Chondrocyte (in vitro differentiated cells): ENCODE data around the gene ZNF710. TPM values are rescaled to one million over a fixed set of nuclear protein-coding genes. Genes with fewer than 3 reads are reported as not detected.
A peak's percentile ranks its signal among the peaks of the same experiment; 100 is the strongest.

Source experiments
- DNase-seq: peaks from one replicate; pipeline ENCODE4 v3.0.0; 2021; ENCODE audit warnings: mixed read lengths, low spot score
- H3K27ac Mint-ChIP-seq: one replicate; pipeline ENCODE4 v1.8.0; 2021; ENCODE audit warnings: mild to moderate bottlenecking, moderate library complexity, mixed read lengths; ENCODE audit not compliant: unreplicated experiment
- H3K27me3 Mint-ChIP-seq: 2 replicates; pipeline ENCODE4 v1.8.0; 2021; ENCODE audit warnings: low read depth, mixed read lengths
- H3K36me3 Mint-ChIP-seq: 2 replicates; pipeline ENCODE4 v1.8.0; 2021; ENCODE audit warnings: low read depth, mixed read lengths
- H3K4me1 Mint-ChIP-seq: 2 replicates; pipeline ENCODE4 v1.8.0; 2021; ENCODE audit warnings: low read depth, mild to moderate bottlenecking, mixed read lengths
- H3K4me3 Mint-ChIP-seq: one replicate; pipeline ENCODE4 v1.8.0; 2021; ENCODE audit warnings: mild to moderate bottlenecking, moderate library complexity, mixed read lengths; ENCODE audit not compliant: unreplicated experiment
- H3K9me3 Mint-ChIP-seq: 2 replicates; pipeline ENCODE4 v1.8.0; 2021; ENCODE audit warnings: low read depth, mixed read lengths
- CTCF ChIP-seq: fragments of 200-600 bp; sonication (generic); IDR thresholded peaks from 2 replicates; pipeline ENCODE4 v1.5.0; 2021; ENCODE audit warnings: antibody characterized with exemption, mild to moderate bottlenecking, moderate library complexity
- total RNA-seq: library from RNA; stranded (reverse); gene quantifications from 3 replicates; pipeline ENCODE4 v1.2.1, GENCODE V29; 2021

The ZNF710 gene
- total RNA-seq, 1 donor from 2014 or later, result 12.9 TPM

GRCh38 chr15:90101130-90101968, 100.2 kb downstream of the ZNF710 start:
- H3K27me3 Mint-ChIP-seq, result no peaks in the 10 kb centered on the region
- H3K9me3 Mint-ChIP-seq, result no peaks in the 10 kb centered on the region
- H3K27ac Mint-ChIP-seq, result peak overlapping the region; percentile 94

GRCh38 chr15:90101969-90102890, 101.1 kb downstream of the ZNF710 start, which contains the start of gene IDH2:
Gene IDH2 (minus strand): TSS chr15:90102468. CDS start chr15:90102390, 78 bp downstream.
- peak; percentile 15 for TF ChIP-seq CTCF
- Mint-ChIP-seq H3K27ac (peak within 1 kb of the TSS; percentile 94), H3K4me3 (peak within 1 kb of the TSS; percentile 82), H3K9me3 (no peaks in the 10 kb centered on the region), H3K4me1 (peaks cover 67% of the 10 kb centered on the region), H3K27me3 (no peaks in the 10 kb centered on the region), H3K36me3 (no peaks in the 10 kb centered on the region)
- DNase-seq, result no peak

More at GRCh38 chr15:90101130-90101968, 100.2 kb downstream of the ZNF710 start:
- no peak for TF ChIP-seq CTCF
- peaks cover 66% of the 10 kb centered on the region for H3K4me1 Mint-ChIP-seq
- no peak for DNase-seq
- peak overlapping the region; percentile 82 for H3K4me3 Mint-ChIP-seq
- no peaks in the 10 kb centered on the region for H3K36me3 Mint-ChIP-seq

- no peak for DNase-seq
Measured at GRCh38 chr15:90103701-90104329, 102.7 kb downstream of the ZNF710 start.

GRCh38 chr15:90104551-90104950, 103.4 kb downstream of the ZNF710 start:
- TF ChIP-seq CTCF, result no peak
- H3K27ac Mint-ChIP-seq, result no peak overlapping the region
- no peak overlapping the region for H3K4me3 Mint-ChIP-seq
- H3K27me3 Mint-ChIP-seq, result no peaks in the 10 kb centered on the region
- no peaks in the 10 kb centered on the region for H3K36me3 Mint-ChIP-seq
- H3K4me1 Mint-ChIP-seq, result peaks cover 44% of the 10 kb centered on the region
- peak; percentile 29 for DNase-seq
- no peaks in the 10 kb centered on the region for H3K9me3 Mint-ChIP-seq

More at GRCh38 chr15:90103701-90104329, 102.7 kb downstream of the ZNF710 start:
- Mint-ChIP-seq H3K9me3 (no peaks in the 10 kb centered on the region), H3K4me3 (peak overlapping the region; percentile 72), H3K4me1 (peaks cover 51% of the 10 kb centered on the region), H3K27ac (peak overlapping the region; percentile 85), H3K27me3 (no peaks in the 10 kb centered on the region), H3K36me3 (no peaks in the 10 kb centered on the region)
- TF ChIP-seq CTCF, result no peak
